RWPE2 (cell line): ENCODE data around the gene SP110.

Source experiments
- ATAC-seq: fragments of 200-7000 bp; cut with Tn5 transposase; 3 replicates; pipeline ENCODE4 v1.9.1; 2021; ENCODE audit warnings: low read depth
- DNase-seq: peaks from one replicate; pipeline ENCODE4 v3.0.0-alpha.2; 2020; ENCODE audit warnings: low spot score
- H3K27ac ChIP-seq: fragments of 450-650 bp; 2 replicates; pipeline ENCODE4 v1.5.1; 2017; ENCODE audit warnings: mild to moderate bottlenecking; ENCODE audit not compliant: poor library complexity, severe bottlenecking
- H3K27me3 ChIP-seq: fragments of 250-450 bp; sonication (Bioruptor Pico); 2 replicates; pipeline ENCODE4 v1.5.1; 2021; ENCODE audit warnings: mild to moderate bottlenecking, moderate library complexity; ENCODE audit not compliant: insufficient read depth, poor library complexity, severe bottlenecking
- H3K36me3 ChIP-seq: fragments of 250-450 bp; sonication (Bioruptor Pico); 2 replicates; pipeline ENCODE4 v1.5.1; 2020; ENCODE audit warnings: low read depth, mild to moderate bottlenecking, moderate library complexity
- H3K4me1 ChIP-seq: fragments of 250-450 bp; sonication (Bioruptor Pico); 2 replicates; pipeline ENCODE4 v1.5.1; 2021; ENCODE audit warnings: mild to moderate bottlenecking, moderate library complexity; ENCODE audit not compliant: insufficient read depth, poor library complexity, severe bottlenecking
- H3K4me3 ChIP-seq: fragments of 250-450 bp; sonication (Bioruptor Pico); 2 replicates; pipeline ENCODE4 v1.5.1; 2021; ENCODE audit warnings: mild to moderate bottlenecking, moderate library complexity; ENCODE audit not compliant: severe bottlenecking
- H3K9me3 ChIP-seq: fragments of 250-450 bp; sonication (Bioruptor Pico); 2 replicates; pipeline ENCODE4 v1.5.1; 2021; ENCODE audit warnings: mild to moderate bottlenecking, moderate library complexity; ENCODE audit not compliant: severe bottlenecking
- TF ChIP-seq, protein P1 (sequence below): fragments of 450-650 bp; IDR thresholded peaks from one replicate; pipeline ENCODE4 v1.5.1; 2017; ENCODE audit warnings: mild to moderate bottlenecking, moderate library complexity; ENCODE audit not compliant: poor library complexity, severe bottlenecking

SP110 gene

GRCh38 chr2:230172156-230172555 is 47.6 kb downstream of the SP110 start:
- no peak for ATAC-seq
- no peaks in the 10 kb centered on the region for H3K27me3 ChIP-seq

DNA sequence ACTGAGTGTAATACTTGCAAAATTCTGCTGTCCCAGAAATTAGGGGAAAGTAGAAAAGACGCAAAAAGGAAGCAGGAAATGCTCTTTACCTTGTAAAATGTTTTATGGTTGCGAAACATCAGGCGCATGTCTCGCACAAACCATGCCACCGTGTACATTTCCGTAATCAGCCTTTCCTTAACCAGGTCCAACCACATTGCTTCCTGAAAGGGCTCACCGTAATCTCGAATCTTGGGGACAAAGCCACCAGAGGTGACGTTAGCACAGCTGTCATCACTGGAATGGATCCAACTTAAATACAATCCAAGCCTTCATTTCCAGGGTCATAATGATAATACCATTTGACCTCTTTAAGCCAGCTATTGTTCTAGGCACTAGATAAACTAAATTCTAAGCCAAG is 49.3 kb downstream of the SP110 start:
- no peak overlapping the region for H3K27ac ChIP-seq
- H3K36me3 ChIP-seq: no peaks in the 10 kb centered on the region
- no peaks in the 10 kb centered on the region for H3K9me3 ChIP-seq
- no peak for ATAC-seq
- TF ChIP-seq, protein P1, sequence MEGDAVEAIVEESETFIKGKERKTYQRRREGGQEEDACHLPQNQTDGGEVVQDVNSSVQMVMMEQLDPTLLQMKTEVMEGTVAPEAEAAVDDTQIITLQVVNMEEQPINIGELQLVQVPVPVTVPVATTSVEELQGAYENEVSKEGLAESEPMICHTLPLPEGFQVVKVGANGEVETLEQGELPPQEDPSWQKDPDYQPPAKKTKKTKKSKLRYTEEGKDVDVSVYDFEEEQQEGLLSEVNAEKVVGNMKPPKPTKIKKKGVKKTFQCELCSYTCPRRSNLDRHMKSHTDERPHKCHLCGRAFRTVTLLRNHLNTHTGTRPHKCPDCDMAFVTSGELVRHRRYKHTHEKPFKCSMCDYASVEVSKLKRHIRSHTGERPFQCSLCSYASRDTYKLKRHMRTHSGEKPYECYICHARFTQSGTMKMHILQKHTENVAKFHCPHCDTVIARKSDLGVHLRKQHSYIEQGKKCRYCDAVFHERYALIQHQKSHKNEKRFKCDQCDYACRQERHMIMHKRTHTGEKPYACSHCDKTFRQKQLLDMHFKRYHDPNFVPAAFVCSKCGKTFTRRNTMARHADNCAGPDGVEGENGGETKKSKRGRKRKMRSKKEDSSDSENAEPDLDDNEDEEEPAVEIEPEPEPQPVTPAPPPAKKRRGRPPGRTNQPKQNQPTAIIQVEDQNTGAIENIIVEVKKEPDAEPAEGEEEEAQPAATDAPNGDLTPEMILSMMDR: no peak
- H3K4me1 ChIP-seq: no peaks in the 10 kb centered on the region
- no peak overlapping the region for H3K4me3 ChIP-seq
- no peaks in the 10 kb centered on the region for H3K27me3 ChIP-seq
- no peak for DNase-seq

More at GRCh38 chr2:230172156-230172555, 47.6 kb downstream of the SP110 start:
- no peak for DNase-seq
- no peaks in the 10 kb centered on the region for H3K9me3 ChIP-seq
- no peak overlapping the region for H3K27ac ChIP-seq
- TF ChIP-seq, protein P1: no peak
- H3K36me3 ChIP-seq: no peaks in the 10 kb centered on the region; the same call in 1 of the 2 replicates
- H3K4me3 ChIP-seq: no peak overlapping the region
- no peaks in the 10 kb centered on the region for H3K4me1 ChIP-seq

DNA sequence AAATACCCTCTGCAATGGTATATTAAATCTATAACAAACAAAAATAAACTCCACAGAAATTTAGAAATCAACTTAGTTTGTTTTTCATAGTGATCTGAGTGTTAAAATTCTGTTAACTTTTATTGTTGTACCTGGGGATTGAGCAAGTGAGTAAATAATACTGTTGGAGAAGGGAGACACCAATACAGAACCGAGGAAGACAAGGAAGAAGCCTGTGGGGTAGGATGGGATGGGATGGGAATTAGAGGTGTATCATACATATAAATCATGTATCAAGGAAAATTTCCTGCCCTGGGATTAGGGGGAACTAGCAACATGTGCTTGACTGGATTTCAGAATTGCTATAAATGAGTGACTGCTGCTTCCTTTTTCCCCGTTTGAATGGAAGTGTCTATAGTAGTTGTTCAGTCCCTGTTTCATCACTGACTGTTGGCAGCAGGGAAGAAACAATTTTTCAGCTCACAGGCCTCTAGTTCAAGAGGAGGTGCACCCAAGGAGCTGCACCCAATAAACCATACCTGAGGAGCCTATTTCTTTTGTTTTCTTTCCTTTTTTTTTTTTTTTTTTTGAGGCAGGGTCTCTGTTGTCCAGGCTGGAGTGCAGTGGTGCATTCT is 53.1 kb downstream of the SP110 start:
- H3K27me3 ChIP-seq: no peaks in the 10 kb centered on the region
- TF ChIP-seq, protein P1: no peak
- ATAC-seq: no peak

DNA sequence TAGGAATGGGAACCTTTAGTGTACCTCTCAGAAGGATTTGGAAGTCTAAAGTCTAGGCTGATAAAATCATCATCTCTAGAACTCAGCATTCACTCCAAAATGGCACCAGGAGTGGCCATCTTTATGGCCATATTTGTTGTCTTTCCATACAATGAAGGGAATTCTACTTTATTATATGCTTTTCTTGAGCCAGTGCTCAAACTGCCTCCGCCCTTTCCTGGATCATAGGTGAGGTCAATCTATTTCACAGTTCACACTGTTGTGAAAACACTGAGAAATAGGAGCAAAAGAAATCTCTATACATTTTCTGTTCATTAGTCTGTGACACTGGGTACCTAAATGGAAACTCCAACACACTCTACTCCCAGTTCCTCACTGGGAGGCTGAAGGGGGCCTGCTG is 55.6 kb downstream of the SP110 start:
- Histone ChIP-seq H3K36me3 (no peaks in the 10 kb centered on the region), H3K9me3 (no peaks in the 10 kb centered on the region), H3K4me3 (no peak overlapping the region), H3K4me1 (no peaks in the 10 kb centered on the region), H3K27me3 (no peaks in the 10 kb centered on the region), H3K27ac (no peak overlapping the region)
- TF ChIP-seq, protein P1: no peak
- DNase-seq (no peak), ATAC-seq (no peak)

More for the DNA sequence above, 53.1 kb downstream of the SP110 start:
- Histone ChIP-seq H3K4me3 (no peak overlapping the region), H3K4me1 (no peaks in the 10 kb centered on the region), H3K36me3 (no peaks in the 10 kb centered on the region), H3K9me3 (no peaks in the 10 kb centered on the region), H3K27ac (no peak overlapping the region)
- DNase-seq: no peak

GRCh38 chr2:230162981-230163380 is 56.8 kb downstream of the SP110 start:
- H3K4me1 ChIP-seq: no peaks in the 10 kb centered on the region
- H3K27me3 ChIP-seq: no peaks in the 10 kb centered on the region
- ATAC-seq (no peak), DNase-seq (no peak)
- H3K4me3 ChIP-seq: no peak overlapping the region
- H3K9me3 ChIP-seq: no peaks in the 10 kb centered on the region
- H3K36me3 ChIP-seq: no peaks in the 10 kb centered on the region
- TF ChIP-seq, protein P1: no peak
- H3K27ac ChIP-seq: no peak overlapping the region
